Fibroblast of the aortic adventitia (primary cell): ENCODE results near the gene SH3PXD2A. TPM values are rescaled to one million over a fixed set of nuclear protein-coding genes. Genes with fewer than 3 reads are reported as not detected.
A peak's percentile ranks its signal among the peaks of the same experiment; 100 is the strongest.

Source experiments
- DNase-seq: peaks from one replicate; pipeline ENCODE4 v3.0.0-alpha.2; 2010; ENCODE audit warnings: low read depth
- H3K4me3 ChIP-seq: 2 replicates; pipeline ENCODE4 v1.5.1; 2011; ENCODE audit warnings: low read depth, mild to moderate bottlenecking, control low read depth, low read length, moderate library complexity
- total RNA-seq: library from RNA; depleted of rRNA; stranded (reverse); fragments of >200 nt; gene quantifications from 2 replicates; pipeline ENCODE4 v1.2.3, GENCODE V29; 2012; ENCODE audit warnings: low replicate concordance
- TF ChIP-seq, protein P1 (sequence below): IDR thresholded peaks from 2 replicates; pipeline ENCODE4 v1.5.1; 2011; ENCODE audit warnings: mild to moderate bottlenecking, low read length, control low read depth, inconsistent platforms; ENCODE audit not compliant: insufficient read depth

The SH3PXD2A gene
- total RNA-seq, 1 donor, result 20.4 TPM

GRCh38 chr10:103839872-103840739 is 15.3 kb downstream of the SH3PXD2A start:
- TF ChIP-seq, protein P1, sequence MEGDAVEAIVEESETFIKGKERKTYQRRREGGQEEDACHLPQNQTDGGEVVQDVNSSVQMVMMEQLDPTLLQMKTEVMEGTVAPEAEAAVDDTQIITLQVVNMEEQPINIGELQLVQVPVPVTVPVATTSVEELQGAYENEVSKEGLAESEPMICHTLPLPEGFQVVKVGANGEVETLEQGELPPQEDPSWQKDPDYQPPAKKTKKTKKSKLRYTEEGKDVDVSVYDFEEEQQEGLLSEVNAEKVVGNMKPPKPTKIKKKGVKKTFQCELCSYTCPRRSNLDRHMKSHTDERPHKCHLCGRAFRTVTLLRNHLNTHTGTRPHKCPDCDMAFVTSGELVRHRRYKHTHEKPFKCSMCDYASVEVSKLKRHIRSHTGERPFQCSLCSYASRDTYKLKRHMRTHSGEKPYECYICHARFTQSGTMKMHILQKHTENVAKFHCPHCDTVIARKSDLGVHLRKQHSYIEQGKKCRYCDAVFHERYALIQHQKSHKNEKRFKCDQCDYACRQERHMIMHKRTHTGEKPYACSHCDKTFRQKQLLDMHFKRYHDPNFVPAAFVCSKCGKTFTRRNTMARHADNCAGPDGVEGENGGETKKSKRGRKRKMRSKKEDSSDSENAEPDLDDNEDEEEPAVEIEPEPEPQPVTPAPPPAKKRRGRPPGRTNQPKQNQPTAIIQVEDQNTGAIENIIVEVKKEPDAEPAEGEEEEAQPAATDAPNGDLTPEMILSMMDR, result no peak
- no peak for DNase-seq
- no peak overlapping the region for H3K4me3 ChIP-seq

- no peak overlapping the region for H3K4me3 ChIP-seq
- TF ChIP-seq, protein P1, result no peak
- no peak for DNase-seq
Observed at GRCh38 chr10:103839519-103839871, 15.9 kb downstream of the SH3PXD2A start.

GRCh38 chr10:103838862-103839518 is 16.4 kb downstream of the SH3PXD2A start:
- TF ChIP-seq, protein P1, result no peak
- no peak overlapping the region for H3K4me3 ChIP-seq
- DNase-seq, result peak; percentile 47

- no peak for DNase-seq
- no peak overlapping the region for H3K4me3 ChIP-seq
- TF ChIP-seq, protein P1, result no peak
Observed at GRCh38 chr10:103838070-103838395, 17.3 kb downstream of the SH3PXD2A start.

GRCh38 chr10:103837370-103838069 is 17.9 kb downstream of the SH3PXD2A start:
- DNase-seq, result no peak
- TF ChIP-seq, protein P1, result no peak
- no peak overlapping the region for H3K4me3 ChIP-seq

- no peak for DNase-seq
- TF ChIP-seq, protein P1, result no peak
- no peak overlapping the region for H3K4me3 ChIP-seq
Observed at GRCh38 chr10:103836861-103837260, 18.5 kb downstream of the SH3PXD2A start.
